IMR-90 (cell line): ENCODE measurements around the gene USP32.

Experiments used
- MAZ ChIP-seq: IDR thresholded peaks from 2 replicates; pipeline ENCODE4 v1.6.1; 2012; ENCODE audit warnings: low read depth, mild to moderate bottlenecking, low read length, improper control_type of control experiment, moderate library complexity, borderline replicate concordance
- POLR2A ChIP-seq: IDR thresholded peaks from 2 replicates; pipeline ENCODE4 v1.6.1; 2012; ENCODE audit warnings: mild to moderate bottlenecking, low read depth, low read length
- RCOR1 ChIP-seq: IDR thresholded peaks from 2 replicates; pipeline ENCODE4 v1.6.1; 2012; ENCODE audit warnings: mild to moderate bottlenecking, low read length, improper control_type of control experiment; ENCODE audit not compliant: insufficient replicate concordance
- TF ChIP-seq, protein P1 (sequence below): conservative IDR thresholded peaks from 2 replicates; pipeline ENCODE4 v1.5.1; 2012; ENCODE audit warnings: mild to moderate bottlenecking, low read depth, low read length, improper control_type of control experiment

- TF ChIP-seq POLR2A, result no peak
- TF ChIP-seq, protein P1, sequence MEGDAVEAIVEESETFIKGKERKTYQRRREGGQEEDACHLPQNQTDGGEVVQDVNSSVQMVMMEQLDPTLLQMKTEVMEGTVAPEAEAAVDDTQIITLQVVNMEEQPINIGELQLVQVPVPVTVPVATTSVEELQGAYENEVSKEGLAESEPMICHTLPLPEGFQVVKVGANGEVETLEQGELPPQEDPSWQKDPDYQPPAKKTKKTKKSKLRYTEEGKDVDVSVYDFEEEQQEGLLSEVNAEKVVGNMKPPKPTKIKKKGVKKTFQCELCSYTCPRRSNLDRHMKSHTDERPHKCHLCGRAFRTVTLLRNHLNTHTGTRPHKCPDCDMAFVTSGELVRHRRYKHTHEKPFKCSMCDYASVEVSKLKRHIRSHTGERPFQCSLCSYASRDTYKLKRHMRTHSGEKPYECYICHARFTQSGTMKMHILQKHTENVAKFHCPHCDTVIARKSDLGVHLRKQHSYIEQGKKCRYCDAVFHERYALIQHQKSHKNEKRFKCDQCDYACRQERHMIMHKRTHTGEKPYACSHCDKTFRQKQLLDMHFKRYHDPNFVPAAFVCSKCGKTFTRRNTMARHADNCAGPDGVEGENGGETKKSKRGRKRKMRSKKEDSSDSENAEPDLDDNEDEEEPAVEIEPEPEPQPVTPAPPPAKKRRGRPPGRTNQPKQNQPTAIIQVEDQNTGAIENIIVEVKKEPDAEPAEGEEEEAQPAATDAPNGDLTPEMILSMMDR, result no peak
- TF ChIP-seq RCOR1, result no peak
- no peak for TF ChIP-seq MAZ
Measured at GRCh38 chr17:60164697-60165096, 227.2 kb downstream of the USP32 start.
